NT2/D1 (cell line): ENCODE data around the gene POU4F3.

ENCODE experiments used
- SUZ12 ChIP-seq: IDR thresholded peaks from 2 replicates; pipeline ENCODE4 v1.6.1; 2011; ENCODE audit not compliant: insufficient read length, insufficient read depth; ENCODE audit errors: extremely low read depth
- YY1 ChIP-seq: IDR thresholded peaks from 2 replicates; pipeline ENCODE4 v1.6.1; 2011; ENCODE audit not compliant: insufficient read length, insufficient read depth
- ZNF274 ChIP-seq: IDR thresholded peaks from 2 replicates; pipeline ENCODE4 v1.6.1; 2011; ENCODE audit warnings: mild to moderate bottlenecking, low read depth, low read length

GRCh38 chr5:146290318-146290717, 48.3 kb upstream of the POU4F3 start:
- TF ChIP-seq SUZ12 (no peak), YY1 (no peak), ZNF274 (no peak)
